ENCODE data around the gene GRAMD2B.

Gene GRAMD2B

DNA sequence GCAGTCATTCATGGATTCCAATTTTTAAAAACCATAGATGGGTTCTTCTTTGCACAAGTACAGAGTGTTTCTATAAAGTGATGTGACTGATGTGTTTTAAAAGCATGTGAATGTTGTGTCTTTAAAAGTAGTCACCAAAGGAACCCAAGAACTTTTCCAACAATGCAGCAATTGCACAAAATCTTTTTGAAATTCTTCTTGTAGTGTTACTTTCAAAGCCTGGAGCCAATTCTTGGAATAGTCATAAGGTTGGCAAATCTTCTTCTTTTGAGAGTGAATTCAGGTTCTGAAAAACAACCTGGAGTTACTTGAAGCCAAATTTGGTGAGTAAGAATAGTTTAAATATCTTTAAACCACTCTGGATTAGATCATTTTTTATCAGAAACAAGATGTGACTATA, 10.5 kb downstream of the GRAMD2B start:
- TF ChIP-seq EZH2phosphoT487 (IDR thresholded peaks at IDR 0.05; ENCODE audit: low read length) (no peak), EZH2 (optimal IDR thresholded peaks at IDR 0.05; ENCODE audit: low read depth, low read length) (no peak), CTCF (IDR thresholded peaks at IDR 0.05; ENCODE audit: low read length) (no peak)
- Histone ChIP-seq H3K27ac (ENCODE audit: low read length) (no peak overlapping the region), H3K36me3 (replicated peaks; ENCODE audit: insufficient read depth, low read length) (no peaks in the 10 kb centered on the region), H4K20me1 (ENCODE audit: insufficient read depth, low read length) (no peaks in the 10 kb centered on the region), H3K4me3 (ENCODE audit: low read length) (no peak overlapping the region), H3F3A (ENCODE audit: insufficient read depth, low read length) (no peaks in the 10 kb centered on the region), H3K9me2 (replicated peaks; ENCODE audit: insufficient read depth, low read length) (no peaks in the 10 kb centered on the region), H3K9ac (ENCODE audit: low read length) (no peak overlapping the region), H3K4me1 (ENCODE audit: low read length) (no peaks in the 10 kb centered on the region), H3K27me3 (replicated peaks; ENCODE audit: insufficient read depth, low read length) (no peaks in the 10 kb centered on the region), H3K9me3 (replicated peaks; ENCODE audit: insufficient read depth, low read length) (no peaks in the 10 kb centered on the region), H3K4me2 (ENCODE audit: low read depth, low read length) (no peak overlapping the region), H2AFZ (ENCODE audit: low read length) (no peak overlapping the region), H3K79me2 (ENCODE audit: low read length) (0 out of 2 replicates have a peak, but pooled peaks cover 6% of the 10 kb centered on the region)
- DNase-seq = no peak

- H3K9me3 ChIP-seq (replicated peaks; ENCODE audit: insufficient read depth, low read length) = no peaks in the 10 kb centered on the region
- H2AFZ ChIP-seq (ENCODE audit: low read length) = no peak overlapping the region
- H3K4me3 ChIP-seq (ENCODE audit: low read length) = no peak overlapping the region
- H3K27me3 ChIP-seq (replicated peaks; ENCODE audit: insufficient read depth, low read length) = no peaks in the 10 kb centered on the region
- no peaks in the 10 kb centered on the region for H3K9me2 ChIP-seq (replicated peaks; ENCODE audit: insufficient read depth, low read length)
- H3K9ac ChIP-seq (ENCODE audit: low read length) = no peak overlapping the region
- no peak for TF ChIP-seq EZH2phosphoT487 (IDR thresholded peaks at IDR 0.05; ENCODE audit: low read length)
- TF ChIP-seq CTCF (IDR thresholded peaks at IDR 0.05; ENCODE audit: low read length) = no peak
- no peak for TF ChIP-seq EZH2 (optimal IDR thresholded peaks at IDR 0.05; ENCODE audit: low read depth, low read length)
- 0 out of 2 replicates have a peak, but pooled peaks cover 6% of the 10 kb centered on the region for H3K79me2 ChIP-seq (ENCODE audit: low read length)
- H3K27ac ChIP-seq (ENCODE audit: low read length) = no peak overlapping the region
- no peak for DNase-seq
- H3K4me2 ChIP-seq (ENCODE audit: low read depth, low read length) = no peak overlapping the region
- no peaks in the 10 kb centered on the region for H3K36me3 ChIP-seq (replicated peaks; ENCODE audit: insufficient read depth, low read length)
- H3K4me1 ChIP-seq (ENCODE audit: low read length) = 0 out of 2 replicates have a peak, but pooled peaks cover under 1% of the 10 kb centered on the region
- no peaks in the 10 kb centered on the region for H3F3A ChIP-seq (ENCODE audit: insufficient read depth, low read length)
- no peaks in the 10 kb centered on the region for H4K20me1 ChIP-seq (ENCODE audit: insufficient read depth, low read length)
Observed at GRCh38 chr5:126435261-126435660, 12.1 kb downstream of the GRAMD2B start.

- Histone ChIP-seq H3K4me3 (ENCODE audit: low read length) (no peak overlapping the region), H2AFZ (ENCODE audit: low read length) (no peak overlapping the region), H3K79me2 (ENCODE audit: low read length) (0 out of 2 replicates have a peak, but pooled peaks cover 6% of the 10 kb centered on the region), H3K27me3 (replicated peaks; ENCODE audit: insufficient read depth, low read length) (no peaks in the 10 kb centered on the region), H3K4me2 (ENCODE audit: low read depth, low read length) (no peak overlapping the region), H3K27ac (ENCODE audit: low read length) (no peak overlapping the region), H3K9me3 (replicated peaks; ENCODE audit: insufficient read depth, low read length) (no peaks in the 10 kb centered on the region), H3K9me2 (replicated peaks; ENCODE audit: insufficient read depth, low read length) (no peaks in the 10 kb centered on the region), H3K36me3 (replicated peaks; ENCODE audit: insufficient read depth, low read length) (no peaks in the 10 kb centered on the region), H4K20me1 (ENCODE audit: insufficient read depth, low read length) (no peaks in the 10 kb centered on the region), H3K4me1 (ENCODE audit: low read length) (peaks cover 5% of the 10 kb centered on the region; the same call in 1 of the 2 replicates), H3K9ac (ENCODE audit: low read length) (no peak overlapping the region), H3F3A (ENCODE audit: insufficient read depth, low read length) (no peaks in the 10 kb centered on the region)
- DNase-seq = no peak
- no peak for TF ChIP-seq CTCF (IDR thresholded peaks at IDR 0.05; ENCODE audit: low read length)
- no peak for TF ChIP-seq EZH2phosphoT487 (IDR thresholded peaks at IDR 0.05; ENCODE audit: low read length)
- no peak for TF ChIP-seq EZH2 (optimal IDR thresholded peaks at IDR 0.05; ENCODE audit: low read depth, low read length)
Observed at GRCh38 chr5:126435714-126436113, 12.5 kb downstream of the GRAMD2B start.
